ENCODE data around the gene ELFN1.

DNA sequence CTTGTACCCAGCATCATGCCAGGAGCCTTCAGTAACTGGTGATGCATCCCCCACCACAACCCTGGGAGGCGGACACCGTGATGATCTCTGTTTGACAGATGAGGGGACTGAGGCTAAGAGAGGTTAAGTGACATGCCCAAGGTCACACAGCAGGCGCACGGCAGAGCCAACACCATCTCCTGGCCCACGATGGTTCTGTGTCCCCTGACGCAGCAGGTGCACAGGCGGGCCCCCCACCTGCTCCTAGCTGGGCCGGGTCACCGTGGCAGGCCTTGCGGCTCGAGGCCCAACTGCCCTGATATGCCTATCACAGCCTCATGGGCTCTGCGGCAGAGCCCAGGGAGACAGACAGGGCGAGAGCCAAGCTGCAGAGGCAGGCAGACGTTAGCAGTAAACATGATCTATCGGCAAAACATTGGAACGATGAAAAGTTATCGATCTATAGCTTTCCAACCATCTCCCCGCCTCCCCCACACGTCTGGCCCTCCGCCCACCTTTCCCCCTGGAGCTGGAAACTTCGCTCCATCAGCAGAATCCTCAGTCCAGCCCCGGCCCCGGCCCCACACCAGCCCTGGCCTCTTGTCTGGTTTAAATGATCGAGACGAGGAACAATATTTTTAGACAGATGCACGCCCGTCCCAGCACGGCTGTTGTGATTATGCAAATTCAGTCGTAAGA lies 65.9 kb downstream of the ELFN1 start:
- TF ChIP-seq, protein P1, sequence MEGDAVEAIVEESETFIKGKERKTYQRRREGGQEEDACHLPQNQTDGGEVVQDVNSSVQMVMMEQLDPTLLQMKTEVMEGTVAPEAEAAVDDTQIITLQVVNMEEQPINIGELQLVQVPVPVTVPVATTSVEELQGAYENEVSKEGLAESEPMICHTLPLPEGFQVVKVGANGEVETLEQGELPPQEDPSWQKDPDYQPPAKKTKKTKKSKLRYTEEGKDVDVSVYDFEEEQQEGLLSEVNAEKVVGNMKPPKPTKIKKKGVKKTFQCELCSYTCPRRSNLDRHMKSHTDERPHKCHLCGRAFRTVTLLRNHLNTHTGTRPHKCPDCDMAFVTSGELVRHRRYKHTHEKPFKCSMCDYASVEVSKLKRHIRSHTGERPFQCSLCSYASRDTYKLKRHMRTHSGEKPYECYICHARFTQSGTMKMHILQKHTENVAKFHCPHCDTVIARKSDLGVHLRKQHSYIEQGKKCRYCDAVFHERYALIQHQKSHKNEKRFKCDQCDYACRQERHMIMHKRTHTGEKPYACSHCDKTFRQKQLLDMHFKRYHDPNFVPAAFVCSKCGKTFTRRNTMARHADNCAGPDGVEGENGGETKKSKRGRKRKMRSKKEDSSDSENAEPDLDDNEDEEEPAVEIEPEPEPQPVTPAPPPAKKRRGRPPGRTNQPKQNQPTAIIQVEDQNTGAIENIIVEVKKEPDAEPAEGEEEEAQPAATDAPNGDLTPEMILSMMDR (IDR thresholded peaks at IDR 0.05): no peak
- TF ChIP-seq POLR2A (IDR thresholded peaks at IDR 0.05): no peak

Data from body of pancreas (tissue), 4 donors.